GM11168 (cell line): ENCODE data around the gene AEBP1.

Experiments
- in situ Hi-C: fragments of 300-500 bp; cut with MboI; formaldehyde crosslinking; loops from one replicate; pipeline ENCODE4 v1.12.0; 2022; ENCODE audit warnings: low sequenced_read_pairs; ENCODE audit not compliant: unreplicated experiment

AEBP1 gene

DNA sequence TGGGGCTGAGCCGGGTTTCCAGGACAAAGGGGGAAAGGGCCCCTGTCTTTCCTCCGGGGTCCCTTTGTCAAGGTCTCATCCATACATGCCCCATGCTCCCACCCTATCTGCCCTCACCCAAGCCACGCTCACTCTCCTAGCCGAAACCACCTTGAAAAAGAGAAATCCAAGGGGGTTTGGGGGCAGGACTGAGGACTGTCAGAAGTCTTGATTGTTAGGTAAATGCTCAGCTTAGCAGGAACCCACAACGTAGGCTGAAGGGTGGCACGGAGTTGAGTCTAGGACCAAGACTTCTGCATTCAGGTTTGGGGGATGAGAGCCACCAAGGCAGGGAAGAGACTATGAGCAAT lies 38.1 kb upstream of the AEBP1 start:
- in situ Hi-C loops: no loop called here

DNA sequence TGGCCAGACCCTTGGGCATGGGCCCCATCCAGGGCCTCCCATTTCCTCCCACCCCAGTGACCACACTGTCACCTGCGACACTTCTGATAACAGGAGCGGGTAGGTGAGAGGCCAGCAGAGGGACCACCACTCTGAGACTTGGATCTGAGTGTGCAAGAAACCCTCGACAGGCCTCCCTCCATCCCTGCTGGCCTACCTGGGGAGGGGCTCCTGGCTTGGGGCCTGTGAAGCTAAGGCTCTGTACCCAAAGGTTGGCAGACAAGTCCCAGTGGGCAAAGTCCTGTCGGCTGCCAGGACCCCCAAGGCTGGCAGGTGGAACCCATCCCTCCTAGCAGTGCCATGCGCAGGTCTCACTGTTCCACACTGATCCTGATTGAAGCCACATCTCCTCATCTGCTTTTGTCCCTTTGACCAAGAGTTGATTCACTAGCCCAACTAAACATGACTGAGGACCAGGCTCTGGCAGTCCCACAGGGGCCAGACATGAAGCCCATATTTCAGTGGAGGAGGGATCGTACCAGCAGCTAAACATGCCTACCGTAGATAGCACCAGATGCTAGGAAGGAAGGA lies 37.6 kb upstream of the AEBP1 start:
- in situ Hi-C loops: no loop called here

DNA sequence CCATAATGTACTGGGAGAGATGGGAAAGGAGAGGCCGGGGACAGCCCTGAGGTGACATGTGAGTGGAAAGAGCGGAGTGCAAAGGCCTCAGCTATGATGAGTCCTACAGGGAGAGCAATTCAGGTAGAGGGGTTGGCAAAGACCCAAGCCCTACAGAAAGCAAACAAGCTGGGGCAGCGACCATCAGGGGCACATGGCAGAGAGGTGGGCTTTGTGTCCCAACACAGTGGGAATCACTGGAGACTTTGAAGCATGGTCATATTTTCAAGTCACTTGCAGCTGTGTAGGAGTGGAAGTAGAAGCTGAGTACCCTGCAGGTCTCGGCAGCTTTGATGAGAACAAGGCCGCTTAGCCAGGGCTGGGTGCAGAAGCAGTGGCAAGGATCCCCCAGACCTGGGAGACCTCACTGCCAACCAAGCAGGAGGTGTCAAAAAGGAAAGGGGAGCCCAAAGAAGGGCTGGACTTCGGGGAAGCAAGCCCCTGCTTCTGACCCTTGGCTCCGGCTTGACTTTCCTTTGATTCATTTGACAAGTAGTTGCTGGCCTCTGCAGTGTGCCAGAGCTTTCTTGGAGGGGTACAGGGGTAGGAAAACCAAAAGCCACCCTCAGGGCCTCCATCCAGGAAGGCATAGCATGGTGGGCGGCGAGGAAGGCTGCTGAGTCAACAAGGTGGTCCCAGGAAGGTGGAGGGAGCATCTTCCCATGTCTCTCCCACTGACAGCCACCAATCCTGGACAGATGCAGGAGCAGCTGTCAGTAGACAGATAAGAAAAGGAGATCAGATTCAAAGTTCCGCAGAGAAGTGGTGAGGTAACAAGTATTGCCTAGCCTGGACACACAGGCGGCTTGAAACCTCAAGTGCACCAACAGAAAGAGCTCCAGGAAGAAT lies 36.8 kb upstream of the AEBP1 start:
- in situ Hi-C loops: no loop called here

DNA sequence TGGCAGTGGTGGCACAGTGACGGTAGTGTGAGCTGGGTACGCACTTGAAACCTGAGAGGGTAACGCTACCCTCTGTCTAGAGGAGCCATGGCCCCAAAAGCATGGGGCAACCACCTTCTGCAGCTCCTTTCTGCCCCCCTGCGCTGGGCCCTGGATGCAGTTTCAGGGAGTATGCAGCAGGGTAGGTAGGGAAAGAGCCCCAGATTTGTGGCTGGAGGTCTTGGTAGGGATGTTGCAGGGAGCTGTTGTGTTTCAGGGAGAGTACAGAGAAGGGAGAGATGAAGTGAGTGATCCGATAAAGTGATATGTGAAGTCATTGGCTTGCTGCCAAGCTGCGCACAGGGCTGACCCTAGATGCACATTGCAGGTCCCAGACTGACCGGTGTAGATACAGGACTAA lies 36.1 kb upstream of the AEBP1 start:
- in situ Hi-C loops: no loop called here

DNA sequence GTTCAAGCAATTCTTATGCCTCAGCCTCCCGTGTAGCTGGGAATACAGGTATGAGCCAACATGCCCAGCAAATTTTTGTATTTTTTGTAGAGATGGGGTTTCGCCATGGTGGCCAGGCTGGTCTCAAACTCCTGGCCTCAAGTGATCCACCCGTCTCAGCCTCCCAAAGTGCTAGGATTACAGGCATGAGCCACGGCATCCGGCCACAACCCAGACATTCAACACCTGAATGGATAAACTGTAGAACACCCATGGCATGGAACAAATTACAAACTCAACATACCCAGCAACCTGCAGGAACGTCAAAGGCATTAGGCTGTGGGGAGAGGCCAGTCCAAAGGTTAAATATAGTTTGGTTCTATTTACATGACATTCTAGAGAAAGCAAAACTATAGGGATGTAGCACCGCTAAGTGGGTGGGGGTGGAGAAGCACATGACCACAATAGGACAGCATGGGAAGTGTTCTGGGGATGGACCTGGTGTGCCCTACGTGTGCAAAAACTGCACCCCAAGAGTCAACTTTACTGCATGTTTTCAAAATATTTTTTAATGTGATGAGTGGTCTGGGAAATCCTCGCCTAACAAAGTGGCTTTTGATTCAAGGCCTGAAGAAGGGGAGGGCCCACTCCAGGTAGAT lies 32.3 kb upstream of the AEBP1 start:
- in situ Hi-C loops: no loop called here

DNA sequence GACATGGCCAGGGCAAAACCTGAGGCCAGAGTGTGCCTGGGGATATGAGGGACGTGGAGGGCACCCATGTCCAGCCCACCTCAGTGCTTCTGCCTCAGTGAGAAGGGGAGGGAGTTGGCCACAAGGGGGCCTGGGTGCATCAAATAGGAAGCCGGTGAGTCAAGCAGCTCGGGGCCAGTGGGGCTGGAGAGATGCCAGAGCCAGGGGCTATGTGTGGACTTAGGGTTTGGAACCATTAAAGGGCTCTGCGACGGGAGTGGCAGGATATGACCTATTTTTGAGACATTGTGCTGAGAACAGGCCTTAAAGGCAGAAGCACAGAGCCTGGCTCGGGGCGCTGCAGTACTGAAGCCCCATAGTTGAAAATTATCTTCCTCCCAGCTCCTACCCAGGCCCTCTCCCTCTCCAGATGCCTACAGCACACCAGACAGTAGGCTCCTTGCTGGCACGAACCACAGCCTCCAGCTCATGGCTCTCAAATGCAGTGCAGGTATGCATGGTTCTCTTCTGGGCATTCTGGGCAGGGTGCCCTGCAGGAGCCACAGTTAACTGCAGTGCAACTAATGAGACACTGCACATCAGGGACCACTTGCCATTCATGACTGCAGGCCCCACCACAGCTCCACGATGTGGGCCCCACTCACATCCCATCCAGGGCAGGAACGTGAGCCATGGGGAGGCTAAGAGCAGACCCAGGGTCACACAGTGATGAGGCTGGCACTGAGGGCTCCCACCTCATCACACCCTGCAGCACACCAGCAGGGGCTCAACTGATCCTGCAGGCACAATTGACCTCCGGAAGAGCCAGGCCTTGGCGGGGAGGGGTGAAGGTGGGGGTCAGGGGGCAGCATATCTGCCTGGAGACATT lies 31.5 kb upstream of the AEBP1 start:
- in situ Hi-C loops: no loop called here

DNA sequence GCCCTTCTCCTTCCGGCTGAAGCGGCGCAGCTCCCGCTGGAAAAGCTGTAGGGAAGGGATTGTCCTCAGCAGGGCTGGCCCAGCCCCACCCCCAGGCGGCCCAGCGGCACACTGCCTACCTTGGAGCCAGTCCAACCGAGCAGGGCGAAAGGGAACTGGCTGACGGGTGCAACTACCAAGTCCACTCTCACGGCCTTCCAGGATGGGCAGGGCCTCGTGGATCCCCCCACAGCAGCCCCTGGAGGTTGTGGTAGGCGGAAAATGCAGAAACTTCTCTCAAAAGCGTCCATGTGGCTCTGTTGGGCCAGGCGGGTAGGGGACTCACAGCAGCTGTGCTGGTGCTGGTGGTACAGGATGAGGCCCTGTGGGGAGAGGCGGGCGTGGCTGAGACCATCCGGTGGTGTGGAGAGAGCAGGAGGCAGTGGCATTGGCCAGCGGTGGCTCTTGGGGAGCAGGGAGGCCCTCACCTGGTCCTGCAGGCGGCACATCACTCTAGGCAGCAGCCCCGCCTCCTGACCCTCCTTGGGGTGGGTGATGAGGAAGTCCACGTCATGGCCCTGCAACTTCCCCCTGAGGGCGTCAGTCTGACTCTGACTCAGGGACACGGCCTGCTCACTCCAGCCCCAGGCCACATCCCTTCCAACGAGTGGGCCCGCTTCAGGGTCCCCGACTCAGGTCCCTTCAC lies 30.3 kb upstream of the AEBP1 start:
- in situ Hi-C loops: no loop called here

DNA sequence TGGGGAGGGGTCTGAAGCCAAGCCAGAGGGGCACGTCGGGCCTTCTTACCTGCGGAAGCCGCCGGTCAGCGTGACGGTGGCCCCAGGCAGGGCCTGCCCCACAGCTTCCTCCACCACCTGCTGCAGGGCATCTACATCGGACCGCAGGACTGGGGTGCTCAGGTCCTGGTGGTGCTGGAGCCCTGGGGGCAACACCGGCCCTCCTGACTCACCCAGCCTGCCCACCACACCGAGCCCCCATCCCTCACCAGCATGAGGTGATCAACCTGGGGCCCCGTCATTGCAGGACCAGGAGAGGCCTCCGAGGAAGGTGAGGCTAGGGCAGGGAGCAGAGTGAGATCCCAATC lies 29.8 kb upstream of the AEBP1 start:
- in situ Hi-C loops: no loop called here

DNA sequence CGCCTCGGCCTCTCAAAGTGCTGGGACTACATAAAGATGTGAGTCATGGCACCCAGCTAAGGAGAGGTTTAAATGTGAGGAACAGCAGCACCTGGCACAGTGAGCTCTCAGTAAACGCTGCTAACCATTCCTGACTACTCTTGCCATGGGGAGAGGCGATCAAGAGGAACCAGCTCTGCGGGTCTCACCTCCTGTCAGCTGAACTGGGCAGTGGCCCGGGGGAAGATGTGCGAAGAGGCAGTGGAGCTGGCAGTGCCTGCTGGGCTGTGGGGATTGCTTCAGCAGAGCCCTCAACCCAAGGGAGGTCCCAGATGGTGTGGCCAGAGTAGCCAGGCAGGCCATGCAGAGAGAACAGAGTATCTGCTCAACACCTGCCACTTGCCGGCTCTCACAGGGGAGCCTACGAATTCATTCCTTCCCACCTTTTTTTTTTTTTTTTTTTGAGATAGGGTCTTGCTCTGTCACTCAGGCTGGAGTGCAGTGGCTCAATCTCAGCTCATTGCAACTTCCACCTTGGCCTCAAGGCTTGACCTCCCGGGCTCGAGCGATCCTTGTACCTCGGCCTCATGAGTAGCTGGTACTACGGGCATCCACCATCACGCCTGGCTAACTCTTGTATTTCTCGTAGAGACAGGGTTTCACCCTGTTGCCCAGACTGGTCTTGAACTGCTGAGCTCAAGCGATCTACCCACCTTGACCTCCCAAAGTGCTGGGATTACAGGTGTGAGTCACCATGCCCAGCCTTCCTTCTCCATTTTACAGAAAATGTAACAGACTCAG lies 28.7 kb upstream of the AEBP1 start:
- in situ Hi-C loops: no loop called here

DNA sequence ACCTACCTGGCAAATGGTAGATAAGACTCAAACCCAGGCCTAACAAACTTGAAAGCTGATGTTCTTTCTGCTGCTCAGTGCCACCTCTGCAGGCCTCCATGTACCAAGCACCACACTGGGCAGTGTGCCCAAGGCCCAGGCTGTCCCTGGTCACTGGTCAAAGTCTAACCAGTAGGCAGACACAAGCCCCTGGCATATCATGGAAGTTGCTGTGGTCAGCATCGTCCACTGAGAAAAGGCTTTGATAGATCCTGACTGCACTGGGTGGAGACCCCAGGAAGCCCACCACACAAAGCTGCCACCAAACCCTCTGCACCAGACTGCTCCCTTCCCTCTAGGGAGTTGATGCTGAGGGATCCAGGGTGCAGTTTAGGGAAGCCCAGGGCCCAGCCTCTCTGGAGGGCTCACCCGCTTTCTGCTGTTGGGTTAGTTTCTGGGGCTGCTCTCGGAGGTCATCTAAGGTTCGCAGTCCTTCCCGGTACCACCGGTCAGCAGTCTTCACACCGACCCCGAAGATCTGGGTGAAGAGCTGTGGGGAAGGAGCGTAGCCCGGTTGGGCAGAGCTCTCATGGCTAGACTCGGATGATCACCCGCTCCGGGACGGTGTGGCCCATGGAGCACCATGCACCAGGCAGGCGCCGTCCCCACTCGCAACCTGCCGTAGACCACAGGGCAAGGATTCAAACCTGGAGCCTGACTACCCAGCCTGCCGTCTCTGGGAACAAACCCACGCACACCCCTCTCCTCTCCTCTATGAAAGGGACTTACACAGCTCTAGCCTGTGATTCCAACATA lies 27.8 kb upstream of the AEBP1 start:
- in situ Hi-C loops: no loop called here

DNA sequence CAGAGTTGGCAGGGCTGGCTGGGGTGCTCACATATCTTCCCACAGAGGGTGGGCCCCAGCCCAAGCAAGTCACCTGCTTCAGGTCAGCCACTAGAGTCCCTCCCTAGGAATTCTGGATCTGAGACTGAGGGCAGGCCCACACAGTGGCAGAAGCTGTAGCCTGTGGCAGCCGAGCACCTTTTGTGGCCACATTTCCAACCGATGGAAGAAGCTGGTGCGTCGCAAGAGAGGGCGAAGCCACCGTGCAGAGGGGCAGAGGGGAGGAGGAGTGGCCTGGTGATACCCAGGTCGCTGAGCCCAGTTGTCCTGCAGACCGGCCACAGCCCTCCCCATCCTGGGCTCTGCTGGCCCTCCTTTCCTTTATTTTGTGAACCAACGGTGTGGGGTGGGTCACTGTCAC lies 27.1 kb upstream of the AEBP1 start:
- in situ Hi-C loops: no loop called here

DNA sequence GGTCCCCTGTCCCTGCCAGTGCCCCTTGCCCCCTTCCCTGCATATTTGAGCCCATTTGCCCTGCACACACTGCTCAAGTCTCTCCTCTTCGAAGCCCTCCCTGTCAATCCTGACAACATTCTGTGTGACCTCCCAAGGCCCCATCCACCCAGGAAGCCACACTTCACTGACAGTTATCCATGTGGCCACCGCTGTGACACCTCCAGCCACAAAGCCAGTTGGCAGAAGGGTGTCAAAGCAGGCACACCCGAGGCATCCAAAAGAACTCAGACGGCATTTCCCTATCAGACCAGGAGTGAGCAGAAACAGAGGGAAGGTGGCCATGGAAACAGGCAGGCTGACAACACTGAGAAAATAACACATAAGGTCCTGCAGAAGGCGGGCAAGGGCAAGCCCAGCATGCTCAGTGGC lies 26.5 kb upstream of the AEBP1 start:
- in situ Hi-C loops: no loop called here

DNA sequence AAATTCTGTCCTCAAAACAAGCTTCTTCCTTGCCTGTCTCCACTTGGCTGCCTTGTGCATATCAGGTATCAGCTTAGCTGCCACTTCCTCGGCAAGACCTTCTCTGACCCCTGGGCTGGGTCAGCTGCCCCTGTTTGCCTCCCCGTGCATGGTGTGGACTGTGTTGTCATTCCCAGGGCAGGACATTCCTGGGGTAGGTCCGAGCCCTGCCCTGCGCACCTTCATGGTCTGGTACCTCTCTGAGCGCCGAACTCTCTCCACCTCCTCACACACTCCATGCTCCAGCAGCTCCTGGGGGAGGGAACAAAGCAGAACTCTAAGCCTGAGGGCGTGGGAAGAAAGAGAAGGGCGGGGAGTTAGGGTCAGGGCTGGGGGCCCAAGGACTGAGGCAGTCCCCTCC lies 25.6 kb upstream of the AEBP1 start:
- in situ Hi-C loops: no loop called here

DNA sequence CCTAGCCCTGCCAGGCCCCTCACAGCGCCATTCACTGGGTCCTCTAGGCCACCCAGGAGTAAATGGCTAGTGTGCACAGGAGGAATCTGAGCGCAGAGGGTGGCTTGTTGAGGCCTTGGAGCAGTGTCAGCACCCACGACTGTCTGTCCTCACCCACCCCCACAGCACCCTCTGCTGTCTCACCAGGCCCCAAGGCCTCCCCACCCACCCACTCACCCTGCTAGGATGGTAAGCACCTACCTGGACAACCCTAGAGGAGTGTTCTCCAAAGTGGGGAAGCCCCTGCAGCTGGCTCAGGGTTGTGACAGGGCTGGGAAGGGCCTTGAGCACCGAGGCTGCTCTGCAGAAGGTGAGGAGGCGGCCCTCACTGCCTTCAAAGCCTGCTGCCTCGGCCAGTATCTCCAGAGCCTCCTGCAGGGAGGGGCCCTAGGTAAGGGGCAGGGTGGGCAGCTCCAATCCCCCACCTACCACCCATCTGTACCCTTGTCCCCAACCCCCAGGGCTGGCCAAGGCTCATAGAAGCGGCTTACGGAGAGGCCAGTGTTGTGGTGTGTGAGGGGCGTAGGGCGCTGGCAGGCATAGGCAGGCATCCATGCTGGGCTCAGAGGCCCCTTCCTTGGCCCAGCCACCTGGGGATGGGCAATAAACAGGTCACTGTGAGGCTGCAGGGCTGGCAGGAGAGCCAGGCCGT lies 24.7 kb upstream of the AEBP1 start:
- in situ Hi-C loops: no loop called here

DNA sequence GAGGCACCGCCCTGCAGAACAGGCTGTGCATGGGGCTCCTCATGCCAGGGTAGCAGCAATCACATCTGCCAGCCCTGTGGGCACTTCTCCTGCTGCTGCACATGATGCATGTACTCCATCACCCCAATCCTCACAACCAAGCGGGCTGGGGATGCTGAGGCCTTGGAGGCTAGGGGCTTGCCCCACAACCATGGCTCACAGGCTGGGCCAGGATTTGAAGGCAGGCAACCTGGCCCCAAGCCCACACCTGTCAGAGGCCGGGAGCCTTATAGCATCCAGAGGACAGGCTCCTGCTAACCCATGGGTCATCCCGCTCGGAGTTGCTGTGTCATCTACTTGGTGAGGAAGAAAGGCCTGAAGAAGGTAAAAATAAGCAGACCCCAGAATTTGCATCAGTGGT lies 24.0 kb upstream of the AEBP1 start:
- in situ Hi-C loops: no loop called here

DNA sequence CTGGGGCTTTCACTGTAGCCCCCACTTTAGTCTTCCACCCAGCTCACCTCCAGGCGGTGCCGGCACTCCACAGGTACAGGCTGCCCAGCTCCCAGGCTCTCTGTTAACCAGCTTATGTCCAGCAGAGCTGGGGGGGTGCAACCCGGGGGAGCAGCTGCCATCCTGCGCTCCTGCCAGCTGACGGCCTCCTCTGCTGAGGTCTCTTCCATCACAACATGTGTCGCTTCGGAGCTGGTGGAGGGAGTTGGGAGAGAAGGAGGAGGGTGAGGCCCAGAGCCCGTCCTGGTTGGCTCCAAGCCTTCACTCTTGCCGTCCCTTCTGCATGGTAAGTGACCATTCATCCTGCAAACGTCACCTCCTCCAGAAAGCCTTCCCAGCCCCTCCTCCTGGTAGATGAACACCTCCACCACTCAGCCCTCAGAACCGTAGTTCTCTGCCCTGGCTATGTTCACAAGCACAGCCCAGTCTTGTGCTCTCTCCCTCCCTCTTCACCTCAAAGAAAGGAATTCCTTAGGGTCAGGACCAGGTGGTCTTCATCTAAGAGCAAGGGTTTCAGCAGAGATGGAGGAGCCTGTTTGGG lies 23.4 kb upstream of the AEBP1 start:
- in situ Hi-C loops: no loop called here

DNA sequence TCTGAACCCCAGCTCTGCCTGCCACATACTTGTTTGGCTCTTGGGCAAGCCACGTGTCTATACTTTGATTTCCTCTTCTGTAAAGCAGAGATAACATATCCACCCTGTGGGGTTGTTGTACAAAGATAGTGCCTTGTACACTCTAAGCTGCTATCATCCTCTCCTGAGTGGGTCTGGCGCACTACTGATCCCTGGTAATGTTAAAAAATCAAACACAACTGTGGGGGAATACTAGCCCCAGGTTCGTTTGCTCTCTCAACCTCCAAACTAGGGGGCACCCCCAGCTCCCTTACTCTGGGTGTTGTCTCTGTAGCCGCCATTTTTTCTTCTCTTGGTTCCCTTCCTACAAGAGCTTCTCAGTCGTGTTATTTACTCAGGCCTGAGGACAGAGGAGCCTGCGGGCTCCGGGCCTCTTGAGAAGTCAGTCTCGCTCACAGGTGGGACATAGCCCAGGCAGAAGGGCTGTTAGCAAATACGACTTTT lies 22.8 kb upstream of the AEBP1 start:
- in situ Hi-C loops: no loop called here
